Measurements from ENCODE around the gene SASH3.

SASH3 gene

GRCh38 chrX:129760155-129760554 lies 19.6 kb upstream of the SASH3 start:
- DNase-seq (ENCODE audit: low read depth), result no peak
- no peak for TF ChIP-seq CTCF (conservative IDR thresholded peaks at IDR 0.05; ENCODE audit: low read length)
- H3K4me3 ChIP-seq (ENCODE audit: low read length), result no peak overlapping the region

- no peak for TF ChIP-seq CTCF (conservative IDR thresholded peaks at IDR 0.05; ENCODE audit: low read length)
- no peak for DNase-seq (ENCODE audit: low read depth)
- no peak overlapping the region for H3K4me3 ChIP-seq (ENCODE audit: low read length)
These were observed 18.8 kb upstream of the SASH3 start for GRCh38 chrX:129760981-129761380.

- H3K4me3 ChIP-seq (ENCODE audit: low read length), result no peak overlapping the region
- no peak for DNase-seq (ENCODE audit: low read depth)
- no peak for TF ChIP-seq CTCF (conservative IDR thresholded peaks at IDR 0.05; ENCODE audit: low read length)
These were observed 18.2 kb upstream of the SASH3 start for GRCh38 chrX:129761596-129761995.

GRCh38 chrX:129762448-129762847 lies 17.3 kb upstream of the SASH3 start:
- no peak for DNase-seq (ENCODE audit: low read depth)
- H3K4me3 ChIP-seq (ENCODE audit: low read length), result no peak overlapping the region
- no peak for TF ChIP-seq CTCF (conservative IDR thresholded peaks at IDR 0.05; ENCODE audit: low read length)

GRCh38 chrX:129763666-129764065 lies 16.1 kb upstream of the SASH3 start:
- DNase-seq (ENCODE audit: low read depth), result no peak
- no peak for TF ChIP-seq CTCF (conservative IDR thresholded peaks at IDR 0.05; ENCODE audit: low read length)
- H3K4me3 ChIP-seq (ENCODE audit: low read length), result no peak overlapping the region

- TF ChIP-seq CTCF (conservative IDR thresholded peaks at IDR 0.05; ENCODE audit: low read length), result no peak
- H3K4me3 ChIP-seq (ENCODE audit: low read length), result no peak overlapping the region
- no peak for DNase-seq (ENCODE audit: low read depth)
These were observed 11.6 kb upstream of the SASH3 start for GRCh38 chrX:129768186-129768585.

GRCh38 chrX:129768586-129769466 lies 10.9 kb upstream of the SASH3 start:
- no peak for TF ChIP-seq CTCF (conservative IDR thresholded peaks at IDR 0.05; ENCODE audit: low read length)
- no peak overlapping the region for H3K4me3 ChIP-seq (ENCODE audit: low read length)
- DNase-seq (ENCODE audit: low read depth), result peak; percentile 12

Measured in AG10803 (cell line).